B cell (primary cell): ENCODE measurements around the gene COL28A1. TPM values are rescaled to one million over a fixed set of nuclear protein-coding genes. Genes with fewer than 3 reads are reported as not detected.

Experiments
- ATAC-seq: fragments of 200-7000 bp; cut with Tn5 transposase; one replicate; pipeline ENCODE4 v1.10.0; 2021; ENCODE audit warnings: low read depth, mild to moderate bottlenecking, moderate number of reproducible peaks, moderate library complexity
- CTCF ChIA-PET: fragments of 350-600 bp; sonication (Branson Sonifier 250); formaldehyde crosslinking; loops from one replicate; lab custom pipeline; 2021; ENCODE audit warnings: antibody characterized with exemption, inconsistent platforms; lab: Charles Lee
- POLR2A ChIA-PET: fragments of 350-600 bp; sonication (Branson Sonifier 250); formaldehyde crosslinking; loops from one replicate; lab custom pipeline; 2021; ENCODE audit warnings: antibody characterized with exemption; lab: Charles Lee
- DNase-seq: peaks from one replicate; pipeline ENCODE4 v3.0.0; 2013
- H2AFZ ChIP-seq: 2 replicates; pipeline ENCODE4 v1.6.1; 2012; ENCODE audit warnings: mild to moderate bottlenecking, low read depth, low read length; ENCODE audit not compliant: insufficient read depth, poor library complexity, severe bottlenecking
- H3K27ac ChIP-seq, 2 donors: 1 replicate in 1 of 2; 2 replicates in 1 of 2; pipeline ENCODE4 v1.5.1; 2012 to 2013; ENCODE audit warnings: low read length in 2 of 2, mild to moderate bottlenecking in 2 of 2, moderate library complexity in 1 of 2
- H3K27me3 ChIP-seq, 4 experiments: fragments of 200-600 bp in 1 of 4; sonication (generic) in 1 of 4; replicated peaks in 1 of 4; 1 replicate in 2 of 4; 2 replicates in 2 of 4; pipeline versions ENCODE4 v1.6.1 to v1.7.0; 2013 to 2016; ENCODE audit warnings: low read length in 3 of 4, mild to moderate bottlenecking in 2 of 4, mixed read lengths in 1 of 4, moderate library complexity in 1 of 4; ENCODE audit not compliant: insufficient read depth in 4 of 4, control insufficient read depth in 3 of 4; ENCODE audit errors: control extremely low read depth in 1 of 4
- H3K36me3 ChIP-seq, 2 experiments: replicated peaks in 1 of 2; 1 replicate in 1 of 2; 2 replicates in 1 of 2; pipeline versions ENCODE4 v1.6.1 to v1.7.1; 2013; ENCODE audit warnings: low read length in 1 of 2; ENCODE audit not compliant: insufficient read depth in 2 of 2, control insufficient read depth in 1 of 2; ENCODE audit errors: control extremely low read depth in 1 of 2, extremely low read depth in 1 of 2
- H3K4me1 ChIP-seq, 2 donors: fragments of 200-600 bp in 1 of 2; sonication (generic) in 1 of 2; 1 replicate in 1 of 2; 2 replicates in 1 of 2; pipeline versions ENCODE4 v1.5.1 to v1.6.1; 2013 to 2017; ENCODE audit warnings: low read length in 2 of 2; ENCODE audit not compliant: control insufficient read depth in 2 of 2, insufficient read depth in 2 of 2
- H3K4me2 ChIP-seq: replicated peaks from 2 replicates; pipeline ENCODE3; 2012; ENCODE audit warnings: mild to moderate bottlenecking, low read depth, low read length; ENCODE audit not compliant: poor library complexity, severe bottlenecking
- H3K4me3 ChIP-seq, 5 experiments: fragments of 200-600 bp in 1 of 5; sonication (generic) in 1 of 5; 1 replicate in 3 of 5; 2 replicates in 2 of 5; pipeline versions ENCODE4 v1.5.1 to v1.7.0; 2011 to 2016; ENCODE audit warnings: low read length in 4 of 5, mild to moderate bottlenecking in 4 of 5, low read depth in 2 of 5, control low read depth in 1 of 5, moderate library complexity in 1 of 5; ENCODE audit not compliant: insufficient read depth in 1 of 5; ENCODE audit errors: control extremely low read depth in 1 of 5, extremely low read depth in 1 of 5
- H3K79me2 ChIP-seq: fragments of 200-600 bp; sonication (generic); one replicate; pipeline ENCODE4 v1.6.0; 2016; ENCODE audit warnings: low read length; ENCODE audit not compliant: control insufficient read depth, insufficient read depth
- H3K9ac ChIP-seq: fragments of 200-600 bp; sonication (generic); 2 replicates; pipeline ENCODE4 v1.6.1; 2017; ENCODE audit warnings: mild to moderate bottlenecking, low read length, moderate library complexity
- H3K9me3 ChIP-seq, 3 donors: one replicate each; pipeline versions ENCODE4 v1.6.1 to v1.7.1; 2013; ENCODE audit warnings: low read length in 2 of 3; ENCODE audit not compliant: control insufficient read depth in 2 of 3, insufficient read depth in 1 of 3; ENCODE audit errors: control extremely low read depth in 1 of 3
- H4K20me1 ChIP-seq: 2 replicates; pipeline ENCODE4 v1.6.0; 2012; ENCODE audit warnings: mild to moderate bottlenecking, low read length; ENCODE audit not compliant: insufficient read depth, control insufficient read depth, poor library complexity, severe bottlenecking
- H3K27ac Mint-ChIP-seq: one replicate; pipeline ENCODE4 v1.8.0; 2021; ENCODE audit warnings: mixed read lengths
- H3K27me3 Mint-ChIP-seq: one replicate; pipeline ENCODE4 v1.8.0; 2021; ENCODE audit warnings: mixed read lengths
- H3K4me1 Mint-ChIP-seq: one replicate; pipeline ENCODE4 v1.8.0; 2021; ENCODE audit warnings: mixed read lengths
- H3K4me3 Mint-ChIP-seq: one replicate; pipeline ENCODE4 v1.8.0; 2021; ENCODE audit warnings: mixed read lengths
- H3K9me3 Mint-ChIP-seq: one replicate; pipeline ENCODE4 v1.8.0; 2022; ENCODE audit warnings: mixed read lengths; ENCODE audit not compliant: insufficient read depth
- EZH2 ChIP-seq: IDR thresholded peaks from 2 replicates; pipeline ENCODE4 v1.6.1; 2012; ENCODE audit warnings: borderline replicate concordance, low read depth, mild to moderate bottlenecking, moderate library complexity, low read length; ENCODE audit not compliant: insufficient read depth, poor library complexity, severe bottlenecking
- WGBS: methylation state at CpG from one replicate; pipeline ENCODE4 v1.1.5; 2013; ENCODE audit warnings: missing lambda C conversion rate; ENCODE audit not compliant: insufficient coverage; 5-methylcytosine and 5-hydroxymethylcytosine counted together
- intact Hi-C: fragments of 100-400 bp; cut with micrococcal nuclease; formaldehyde crosslinking; loops from one replicate; pipeline ENCODE4 v1.10.0; 2022
- polyA plus RNA-seq: library from polyadenylated mRNA; depleted of rRNA; stranded (reverse); fragments of >200 nt; gene quantifications from 2 replicates; pipeline ENCODE4 v1.2.3, GENCODE V29; 2012
- total RNA-seq, 2 donors: library from RNA; stranded (reverse); fragments of 120-200 nt in 1 of 2; gene quantifications; 1 replicate in 1 of 2; 2 replicates in 1 of 2; pipeline versions ENCODE4 v1.2.3 to v1.2.4, GENCODE V29; 2013 to 2022
- TF ChIP-seq, protein P1 (sequence below): fragments of 200-600 bp; IDR thresholded peaks from one replicate; pipeline ENCODE4 v1.8.0; 2022; ENCODE audit warnings: antibody characterized with exemption, mild to moderate bottlenecking

COL28A1 gene
- total and polyA plus RNA-seq, 2 donors (not counting 1 experiment from before 2014, with no cell fraction given), result 0.18 to 0.67 TPM

DNA sequence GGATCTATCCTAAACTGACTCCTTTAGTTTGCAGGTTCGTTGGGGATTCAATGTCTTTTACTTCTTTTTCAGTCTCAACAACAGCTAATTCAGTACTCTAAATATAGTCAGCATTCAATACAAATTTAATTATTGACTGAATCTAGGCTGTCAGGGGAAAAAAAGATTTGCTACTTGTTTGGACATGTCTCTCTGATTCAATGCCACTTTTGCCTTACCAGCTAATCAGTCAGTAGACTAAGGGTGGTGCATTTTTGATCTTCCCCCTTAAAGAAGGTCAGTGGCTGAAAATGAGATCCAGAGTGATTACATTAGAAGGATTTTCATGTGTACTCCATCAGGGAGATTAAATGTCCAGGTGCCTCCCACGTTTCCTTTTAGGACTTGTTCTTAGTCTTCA is 208.2 kb downstream of the COL28A1 start:
- Histone ChIP-seq H3K4me1 (peaks cover 11 to 14% of the 10 kb centered on the region in 2 donors), H3K4me3 (no peak overlapping the region), H4K20me1 (no peaks in the 10 kb centered on the region), H3K79me2 (no peaks in the 10 kb centered on the region), H2AFZ (no peak overlapping the region), H3K9ac (no peak overlapping the region), H3K27me3 (no peaks in the 10 kb centered on the region), H3K27ac (no peak overlapping the region), H3K36me3 (no peaks in the 10 kb centered on the region), H3K9me3 (no peaks in the 10 kb centered on the region), H3K4me2 (no peak overlapping the region)
- ChIA-PET CTCF (interaction anchor here (0.6 kb wide), 1 partner anchor 890 kb away, joined by 3 read pairs; no protein-coding TSS in a partner anchor), POLR2A (no interaction called here)
- intact Hi-C loops, result no loop called here
- peaks cover 17% of the 10 kb centered on the region for H3K4me1 Mint-ChIP-seq
- no peak overlapping the region for H3K4me3 Mint-ChIP-seq
- WGBS, result no CpG with 5 or more reads among the region's 2 CpGs
- DNase-seq (no peak), ATAC-seq (no peak)
- no peaks in the 10 kb centered on the region for H3K27me3 Mint-ChIP-seq
- H3K9me3 Mint-ChIP-seq, result no peaks in the 10 kb centered on the region
- TF ChIP-seq, protein P1, sequence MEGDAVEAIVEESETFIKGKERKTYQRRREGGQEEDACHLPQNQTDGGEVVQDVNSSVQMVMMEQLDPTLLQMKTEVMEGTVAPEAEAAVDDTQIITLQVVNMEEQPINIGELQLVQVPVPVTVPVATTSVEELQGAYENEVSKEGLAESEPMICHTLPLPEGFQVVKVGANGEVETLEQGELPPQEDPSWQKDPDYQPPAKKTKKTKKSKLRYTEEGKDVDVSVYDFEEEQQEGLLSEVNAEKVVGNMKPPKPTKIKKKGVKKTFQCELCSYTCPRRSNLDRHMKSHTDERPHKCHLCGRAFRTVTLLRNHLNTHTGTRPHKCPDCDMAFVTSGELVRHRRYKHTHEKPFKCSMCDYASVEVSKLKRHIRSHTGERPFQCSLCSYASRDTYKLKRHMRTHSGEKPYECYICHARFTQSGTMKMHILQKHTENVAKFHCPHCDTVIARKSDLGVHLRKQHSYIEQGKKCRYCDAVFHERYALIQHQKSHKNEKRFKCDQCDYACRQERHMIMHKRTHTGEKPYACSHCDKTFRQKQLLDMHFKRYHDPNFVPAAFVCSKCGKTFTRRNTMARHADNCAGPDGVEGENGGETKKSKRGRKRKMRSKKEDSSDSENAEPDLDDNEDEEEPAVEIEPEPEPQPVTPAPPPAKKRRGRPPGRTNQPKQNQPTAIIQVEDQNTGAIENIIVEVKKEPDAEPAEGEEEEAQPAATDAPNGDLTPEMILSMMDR, result no peak
- no peak for TF ChIP-seq EZH2
- no peak overlapping the region for H3K27ac Mint-ChIP-seq

DNA sequence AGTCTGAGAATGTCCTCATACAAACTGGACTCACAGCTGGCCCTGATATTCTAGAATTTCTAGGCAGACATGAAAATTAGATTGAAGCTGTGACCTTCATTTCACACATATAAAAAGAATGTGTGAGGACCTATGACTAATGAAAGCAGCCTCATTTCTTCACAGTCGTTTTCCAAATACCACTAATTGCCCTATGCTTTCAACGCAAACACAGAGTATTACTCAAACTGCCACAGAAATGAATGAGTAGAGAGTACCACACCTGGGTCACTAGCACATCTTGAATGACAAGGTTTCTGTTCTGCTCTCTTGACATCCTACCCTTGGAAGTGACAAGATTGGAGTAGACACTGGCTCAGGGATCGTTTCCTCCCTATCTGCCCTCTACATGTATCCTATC is 211.0 kb downstream of the COL28A1 start:
- no peaks in the 10 kb centered on the region for H3K9me3 Mint-ChIP-seq
- no peak overlapping the region for H3K4me3 ChIP-seq
- no peak overlapping the region for H3K4me3 Mint-ChIP-seq
- DNase-seq, result no peak
- POLR2A ChIA-PET, result interaction anchor here (1.1 kb wide), 1 partner anchor 65 kb away, joined by 7 read pairs; no protein-coding TSS in a partner anchor
- H3K9me3 ChIP-seq, result no peaks in the 10 kb centered on the region
- no peak for TF ChIP-seq EZH2
- TF ChIP-seq, protein P1, result no peak
- peaks cover 30% of the 10 kb centered on the region for H3K4me1 Mint-ChIP-seq
- peaks cover 24 to 27% of the 10 kb centered on the region in 2 donors for H3K4me1 ChIP-seq
- no peaks in the 10 kb centered on the region for H3K27me3 ChIP-seq
- H3K27me3 Mint-ChIP-seq, result no peaks in the 10 kb centered on the region
- no peak for ATAC-seq
- H3K4me2 ChIP-seq, result no peak overlapping the region
- H3K79me2 ChIP-seq, result no peaks in the 10 kb centered on the region
- CTCF ChIA-PET, result no interaction called here
- H3K27ac Mint-ChIP-seq, result no peak overlapping the region
- H4K20me1 ChIP-seq, result no peaks in the 10 kb centered on the region
- no peak overlapping the region for H3K9ac ChIP-seq
- intact Hi-C loops, result loop anchor here (5.0 kb wide), 2 partner anchors 67 to 142 kb away; partner anchors contain the start of gene C1GALT1
- H2AFZ ChIP-seq, result no peak overlapping the region
- 80% methylated on average over 2 of the region's 3 CpGs for WGBS
- H3K27ac ChIP-seq, result no peak overlapping the region
- no peaks in the 10 kb centered on the region for H3K36me3 ChIP-seq
